ENCODE measurements around the gene TADA2B.

GRCh38 chr4:7027284-7027683 is 15.9 kb upstream of the TADA2B start:
- no peak for TF ChIP-seq EZH2phosphoT487 (IDR thresholded peaks at IDR 0.05; ENCODE audit: unreplicated experiment)
- no peak for TF ChIP-seq CTCF (conservative IDR thresholded peaks at IDR 0.05; ENCODE audit: low read depth in 2 of 2)
- TF ChIP-seq EZH2 (IDR thresholded peaks at IDR 0.05; ENCODE audit: low read depth, unreplicated experiment), result no peak
- no peak for TF ChIP-seq REST (IDR thresholded peaks at IDR 0.05; ENCODE audit: unreplicated experiment)
- no peak for TF ChIP-seq NANOG (IDR thresholded peaks at IDR 0.05; ENCODE audit: borderline replicate concordance)
- TF ChIP-seq POLR2AphosphoS5 (IDR thresholded peaks at IDR 0.05; ENCODE audit: low read depth), result no peak
- TF ChIP-seq ZNF331 (CRISPR knock-in tag; IDR thresholded peaks at IDR 0.05; ENCODE audit: low read depth), result no peak
- no peak for TF ChIP-seq JUNB (IDR thresholded peaks at IDR 0.05; ENCODE audit: unreplicated experiment)
- TF ChIP-seq ZNF114 (CRISPR knock-in tag; IDR thresholded peaks at IDR 0.05), result no peak
- TF ChIP-seq CREB1 (CRISPR knock-in tag; IDR thresholded peaks at IDR 0.05; ENCODE audit: low read depth), result no peak

Data from GM23338 (cell line).